ENCODE measurements around the gene ARHGEF1. TPM values are rescaled to one million over a fixed set of nuclear protein-coding genes. Genes with fewer than 3 reads are reported as not detected.

Gene ARHGEF1
- polyA plus RNA-seq, 1 donor (not counting 4 experiments of a cell fraction or from before 2014, with no cell fraction given) = 30.5 TPM

DNA sequence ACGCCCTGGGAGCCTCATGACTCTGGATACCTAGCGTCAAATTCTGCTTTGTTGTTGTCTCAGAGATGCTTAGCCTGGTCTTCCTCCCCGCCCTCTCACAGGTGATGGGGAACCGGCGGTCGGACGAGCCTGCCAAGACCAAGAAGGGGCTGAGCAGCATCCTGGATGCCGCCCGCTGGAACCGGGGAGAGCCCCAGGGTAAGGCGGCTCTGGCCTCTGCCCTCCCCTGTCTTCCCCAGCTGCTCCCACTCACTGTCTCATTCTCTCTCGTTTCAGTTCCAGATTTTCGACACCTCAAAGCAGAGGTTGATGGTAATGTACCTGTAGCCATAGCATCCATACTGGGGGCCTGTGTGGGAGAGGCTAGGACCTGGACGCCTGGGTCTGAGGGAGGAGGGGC, 11.4 kb downstream of the ARHGEF1 start:
- H2AFZ ChIP-seq (ENCODE audit: control insufficient read depth, low read length) = no peak overlapping the region
- no peak for TF ChIP-seq EZH2 (IDR thresholded peaks at IDR 0.05; ENCODE audit: low read length)
- TF ChIP-seq CTCF (optimal IDR thresholded peaks at IDR 0.05 in 1 of 3, IDR thresholded peaks at IDR 0.05 in 1 of 3, conservative IDR thresholded peaks at IDR 0.05 in 1 of 3; ENCODE audit: extremely low read depth in 1 of 3, insufficient read depth in 2 of 3, low read length in 3 of 3) = no peak
- no peak overlapping the region for H3K4me2 ChIP-seq (ENCODE audit: control insufficient read depth, extremely low read depth, insufficient read depth, low read depth, low read length)
- H3K9ac ChIP-seq (ENCODE audit: control insufficient read depth, extremely low read depth, insufficient read depth, low read length) = no peak overlapping the region
- peaks cover 14% of the 10 kb centered on the region for H3K79me2 ChIP-seq (ENCODE audit: control insufficient read depth, insufficient read depth, low read length)
- no peaks in the 10 kb centered on the region for H3K27me3 ChIP-seq (ENCODE audit: control insufficient read depth, extremely low read depth, insufficient read depth, low read length)
- no peak for FAIRE-seq
- no peak overlapping the region for H3K4me3 ChIP-seq (ENCODE audit: control insufficient read depth in 2 of 3, extremely low read depth in 1 of 3, insufficient read depth in 2 of 3, low read depth in 1 of 3, low read length in 3 of 3)
- no peaks in the 10 kb centered on the region for H4K20me1 ChIP-seq (ENCODE audit: control insufficient read depth, extremely low read depth, insufficient read depth, low read length)
- peaks cover 34 to 49% of the 10 kb centered on the region in 2 experiments for H3K36me3 ChIP-seq (ENCODE audit: control insufficient read depth in 2 of 2, extremely low read depth in 1 of 2, insufficient read depth in 2 of 2, low read length in 2 of 2)
- H3K27ac ChIP-seq (ENCODE audit: control insufficient read depth, insufficient read depth, low read length) = no peak overlapping the region
- H3K4me1 ChIP-seq (ENCODE audit: control insufficient read depth, extremely low read depth, insufficient read depth, low read length) = no peaks in the 10 kb centered on the region
- dilution Hi-C loops (cut with MboI; ENCODE audit: extremely low pct_ligation_motif_present, low sequenced_read_pairs) = no loop called here
- no peaks in the 10 kb centered on the region for H3K9me3 ChIP-seq (ENCODE audit: control insufficient read depth, low read depth, low read length)
- no peaks in the 10 kb centered on the region for H3K9me1 ChIP-seq (ENCODE audit: control insufficient read depth, extremely low read depth, insufficient read depth, low read length)
- DNase-seq (ENCODE audit: low read depth, low spot score) = no peak

GRCh38 chr19:41895745-41896580, 13.0 kb downstream of the ARHGEF1 start:
- Histone ChIP-seq H3K9me3 (ENCODE audit: control insufficient read depth, low read depth, low read length) (no peaks in the 10 kb centered on the region), H3K4me2 (ENCODE audit: control insufficient read depth, extremely low read depth, insufficient read depth, low read depth, low read length) (no peak overlapping the region), H2AFZ (ENCODE audit: control insufficient read depth, low read length) (no peak overlapping the region), H3K79me2 (ENCODE audit: control insufficient read depth, insufficient read depth, low read length) (peaks cover 6% of the 10 kb centered on the region), H4K20me1 (ENCODE audit: control insufficient read depth, extremely low read depth, insufficient read depth, low read length) (no peaks in the 10 kb centered on the region), H3K4me3 (ENCODE audit: control insufficient read depth in 2 of 3, extremely low read depth in 1 of 3, insufficient read depth in 2 of 3, low read depth in 1 of 3, low read length in 3 of 3) (no peak overlapping the region), H3K9me1 (ENCODE audit: control insufficient read depth, extremely low read depth, insufficient read depth, low read length) (no peaks in the 10 kb centered on the region), H3K36me3 (ENCODE audit: control insufficient read depth in 2 of 2, extremely low read depth in 1 of 2, insufficient read depth in 2 of 2, low read length in 2 of 2) (peaks cover 36 to 52% of the 10 kb centered on the region in 2 experiments), H3K27ac (ENCODE audit: control insufficient read depth, insufficient read depth, low read length) (no peak overlapping the region), H3K4me1 (ENCODE audit: control insufficient read depth, extremely low read depth, insufficient read depth, low read length) (no peaks in the 10 kb centered on the region), H3K9ac (ENCODE audit: control insufficient read depth, extremely low read depth, insufficient read depth, low read length) (no peak overlapping the region), H3K27me3 (ENCODE audit: control insufficient read depth, extremely low read depth, insufficient read depth, low read length) (no peaks in the 10 kb centered on the region)
- FAIRE-seq (no peak), DNase-seq (ENCODE audit: low read depth, low spot score) (no peak)
- no peak for TF ChIP-seq EZH2 (IDR thresholded peaks at IDR 0.05; ENCODE audit: low read length)
- TF ChIP-seq CTCF (optimal IDR thresholded peaks at IDR 0.05 in 1 of 3, IDR thresholded peaks at IDR 0.05 in 1 of 3, conservative IDR thresholded peaks at IDR 0.05 in 1 of 3; ENCODE audit: extremely low read depth in 1 of 3, insufficient read depth in 2 of 3, low read length in 3 of 3) = peak in 1 of 3 experiments; percentile 28
- dilution Hi-C loops (cut with MboI; ENCODE audit: extremely low pct_ligation_motif_present, low sequenced_read_pairs) = no loop called here
